Stimulated activated CD8-positive, alpha-beta memory T cell treated with anti-CD3 and anti-CD28 coated beads, Interleukin-4, amount 100 ng/mL, for 48 hours (primary cell): ENCODE results near the gene LSAMP.

Source experiments
- DNase-seq: peaks from one replicate; pipeline ENCODE4 v3.0.0-alpha.2; 2020

LSAMP gene

DNA sequence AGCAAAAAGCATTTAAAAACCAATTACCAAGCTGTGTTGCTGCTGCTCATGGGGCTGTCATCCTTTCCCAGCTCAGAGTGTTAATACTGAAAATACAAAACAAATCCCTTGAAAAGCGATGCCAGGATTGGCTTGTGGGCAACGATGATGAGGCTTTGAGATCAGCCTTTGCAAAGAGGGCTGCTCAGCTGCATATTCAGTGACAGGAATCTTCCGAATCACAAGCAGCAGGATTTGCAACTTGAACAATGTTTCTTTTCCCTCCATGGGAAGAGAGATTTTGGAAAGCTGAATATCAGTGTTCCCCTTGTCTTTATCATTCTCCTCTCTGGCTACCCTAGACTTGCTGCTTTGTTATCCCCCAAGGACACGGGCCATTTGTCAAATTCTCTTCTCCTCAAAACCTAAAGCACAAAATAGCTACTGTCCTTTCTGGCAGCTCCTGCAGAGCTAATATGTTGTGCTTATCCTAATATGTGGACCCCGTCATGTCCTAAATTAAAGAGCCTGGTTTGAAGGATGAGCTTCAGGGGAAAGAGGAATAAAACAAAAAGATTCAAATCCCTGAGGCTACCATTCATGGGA, 446.2 kb downstream of the LSAMP start:
- DNase-seq: no peak

DNA sequence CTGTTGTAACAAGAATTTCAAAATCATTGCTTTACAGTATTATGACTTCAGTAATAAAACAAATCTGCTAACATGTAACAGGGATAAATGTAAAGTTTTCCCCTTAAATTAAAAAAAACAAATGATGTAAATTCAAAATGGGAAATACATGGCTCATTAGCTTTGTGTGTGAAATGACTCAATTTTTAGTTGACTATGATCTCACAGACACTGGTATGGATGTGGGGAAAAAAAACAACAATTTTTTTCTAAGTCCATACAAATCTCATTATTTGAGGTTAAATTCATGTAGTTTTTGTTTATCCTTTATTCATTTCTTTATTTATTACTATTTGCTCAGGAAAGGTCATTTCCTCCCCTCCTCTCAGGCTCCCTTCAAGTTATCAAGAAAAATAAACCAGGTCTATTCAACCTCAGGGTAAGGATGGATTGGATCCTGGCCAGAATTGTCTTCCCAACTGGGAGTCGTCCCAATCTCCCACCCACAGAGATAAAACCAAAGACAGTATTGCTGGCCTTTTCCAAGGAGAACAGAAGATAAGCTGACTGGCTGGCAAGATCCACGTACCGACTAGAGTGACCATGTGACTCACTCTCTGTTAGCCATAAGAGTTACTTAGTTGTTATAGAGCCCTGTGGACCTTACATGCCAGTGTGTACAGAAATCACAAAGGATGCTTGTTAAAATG, 448.7 kb downstream of the LSAMP start:
- DNase-seq: no peak

DNA sequence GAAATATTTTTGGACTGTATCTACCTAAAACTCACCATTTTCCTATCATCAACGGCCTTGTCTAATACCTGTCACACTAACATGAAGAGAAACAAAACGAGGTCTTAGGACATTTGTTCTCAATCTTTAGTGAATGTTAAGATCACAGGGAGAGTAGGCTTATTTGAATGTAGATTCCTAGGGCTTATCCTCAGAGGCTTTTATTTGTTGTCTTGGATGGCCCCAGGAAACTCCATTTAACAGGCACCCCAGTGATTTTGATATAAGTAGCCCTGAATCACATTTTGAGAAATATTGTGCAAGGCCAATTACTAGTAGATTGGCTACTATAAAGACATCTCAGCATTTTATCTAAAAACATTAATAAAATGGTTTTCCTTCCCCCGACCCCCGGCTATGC, 454.6 kb downstream of the LSAMP start:
- no peak for DNase-seq

DNA sequence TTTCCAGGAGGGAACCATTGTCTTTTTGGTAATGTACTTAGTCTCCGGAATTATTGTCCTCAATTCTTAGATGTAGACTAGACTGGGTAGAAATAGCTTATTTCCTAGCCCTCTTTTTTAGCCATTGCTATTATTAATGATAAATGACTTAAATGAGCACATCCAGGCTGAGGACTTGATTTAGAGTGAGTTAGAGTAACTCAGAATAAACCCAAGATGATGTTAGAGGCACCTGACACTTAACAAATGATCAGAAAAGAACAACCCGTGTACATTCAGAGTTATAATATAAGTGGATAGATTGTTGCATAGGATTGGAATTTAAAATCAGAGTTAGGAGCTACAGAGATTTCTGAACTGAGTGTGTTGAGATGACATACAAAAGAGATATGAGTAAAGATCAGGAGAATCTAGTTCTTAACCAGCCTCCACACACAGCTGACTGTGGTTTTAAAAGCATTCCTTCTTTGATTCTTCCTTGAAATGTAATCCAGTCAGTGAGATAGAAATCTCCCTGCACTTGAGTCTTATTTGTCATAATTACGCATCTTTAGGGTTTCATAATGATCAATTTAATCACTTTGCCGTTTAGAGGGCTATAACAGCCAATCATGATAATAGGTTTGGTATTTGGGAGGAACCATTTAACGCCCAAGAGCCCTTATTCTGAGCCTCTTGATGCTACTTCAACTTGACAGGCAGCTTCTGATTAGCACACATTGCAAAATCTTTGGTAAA, 455.4 kb downstream of the LSAMP start:
- DNase-seq: no peak

DNA sequence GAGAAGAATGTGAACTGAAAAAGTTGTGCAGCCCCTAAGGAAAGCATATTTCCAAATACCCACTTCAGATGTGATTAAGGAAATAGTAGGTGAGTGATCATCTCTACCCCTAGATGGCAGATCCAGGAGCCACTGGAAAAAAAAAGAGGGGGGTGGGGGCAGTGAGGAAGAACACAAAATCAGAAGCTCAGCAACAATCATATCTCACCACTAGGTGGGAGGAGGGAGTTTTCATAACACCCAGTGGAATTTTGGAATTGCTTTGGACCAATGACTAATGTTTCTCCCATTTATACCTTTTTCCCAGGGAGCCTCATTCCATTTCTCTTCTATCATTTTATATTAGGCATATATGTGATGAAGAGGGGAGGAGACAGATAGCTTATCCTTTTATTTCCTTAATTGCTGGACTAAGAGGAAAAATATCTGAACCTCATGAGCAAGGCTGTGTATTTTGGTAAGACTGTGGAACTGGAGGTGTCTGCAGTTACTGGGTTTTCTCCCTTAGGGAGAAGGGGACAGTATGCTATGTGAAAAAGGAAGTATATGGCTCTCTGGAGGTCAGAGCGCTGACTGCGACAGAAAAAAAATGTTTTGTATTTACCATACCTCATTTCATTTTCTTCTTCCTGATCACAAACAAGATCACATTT, 458.6 kb downstream of the LSAMP start:
- no peak for DNase-seq

DNA sequence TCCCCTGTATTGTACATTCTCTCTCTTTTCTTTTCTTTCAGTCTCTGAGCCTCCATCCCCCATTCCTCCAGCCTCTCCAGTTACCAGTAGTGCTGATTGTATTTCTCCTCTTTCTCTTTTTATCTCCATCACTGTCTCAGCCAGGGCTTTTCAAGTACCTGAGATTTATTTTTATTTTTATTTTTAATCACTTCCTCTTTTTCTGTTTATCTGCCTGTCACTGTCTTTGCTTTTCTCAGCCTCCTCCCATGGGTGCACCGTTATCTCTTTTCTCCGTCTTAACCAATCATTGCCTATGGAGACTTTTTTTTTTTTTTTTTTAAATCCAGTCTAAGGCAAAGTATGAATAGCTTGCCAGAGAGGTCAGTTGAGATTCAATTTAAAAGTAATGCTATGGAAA, 462.7 kb downstream of the LSAMP start:
- no peak for DNase-seq

DNA sequence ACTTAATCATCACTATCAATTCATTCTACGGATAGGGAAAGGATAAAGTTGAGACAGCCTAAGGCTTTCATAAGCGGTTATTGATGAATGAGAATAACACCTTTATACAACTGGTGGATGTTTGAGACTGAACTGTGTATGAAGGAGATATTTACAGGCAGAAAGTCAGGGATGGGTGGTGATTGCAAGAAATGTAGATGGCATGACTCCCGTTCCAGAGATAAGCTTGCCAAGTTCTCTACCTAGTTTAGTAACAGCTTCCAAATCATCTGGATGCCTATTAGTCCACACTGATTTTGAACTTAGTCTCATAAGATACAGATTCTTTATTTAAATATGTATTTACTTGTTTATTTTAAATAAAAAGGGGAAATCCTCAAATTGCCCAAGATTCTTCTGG, 463.2 kb downstream of the LSAMP start:
- no peak for DNase-seq

DNA sequence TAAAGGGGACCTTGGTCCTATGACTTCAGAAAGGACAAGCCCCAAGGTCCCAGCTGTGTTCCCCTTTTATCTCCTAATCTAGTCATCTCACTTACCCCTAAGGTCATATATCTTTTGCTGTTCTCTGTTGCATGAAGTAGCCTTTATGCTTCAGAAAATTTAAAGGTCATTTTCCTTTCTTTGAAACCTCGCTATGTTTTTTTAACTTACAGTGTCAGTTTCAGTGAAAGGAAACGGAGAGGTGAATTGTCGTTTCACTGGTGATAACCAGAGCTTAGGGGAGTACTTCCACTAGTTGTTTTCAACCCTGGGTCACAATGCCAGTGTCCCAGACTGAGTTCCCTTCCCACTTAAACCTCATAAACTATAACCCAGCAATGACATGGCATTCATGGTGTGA, 464.6 kb downstream of the LSAMP start:
- DNase-seq: no peak

DNA sequence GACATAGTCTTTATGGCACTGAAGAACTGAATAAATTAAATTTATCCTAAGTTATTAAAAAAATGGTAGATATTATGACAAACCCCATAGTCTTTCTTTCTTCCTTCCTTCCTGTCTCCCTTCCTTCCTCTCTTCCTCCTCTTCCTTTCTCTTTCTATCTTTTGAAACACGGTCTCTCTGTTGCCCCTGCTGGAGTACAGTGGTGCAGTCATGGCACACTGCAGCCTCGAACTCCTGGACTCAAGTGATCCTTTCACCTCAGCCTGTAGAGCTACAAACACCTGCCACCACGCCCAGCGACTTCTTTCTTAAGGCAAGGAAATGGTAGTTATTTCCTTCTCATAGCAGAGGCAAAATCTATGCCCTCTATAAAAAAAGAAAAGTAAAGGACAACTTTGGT, 467.4 kb downstream of the LSAMP start:
- no peak for DNase-seq

DNA sequence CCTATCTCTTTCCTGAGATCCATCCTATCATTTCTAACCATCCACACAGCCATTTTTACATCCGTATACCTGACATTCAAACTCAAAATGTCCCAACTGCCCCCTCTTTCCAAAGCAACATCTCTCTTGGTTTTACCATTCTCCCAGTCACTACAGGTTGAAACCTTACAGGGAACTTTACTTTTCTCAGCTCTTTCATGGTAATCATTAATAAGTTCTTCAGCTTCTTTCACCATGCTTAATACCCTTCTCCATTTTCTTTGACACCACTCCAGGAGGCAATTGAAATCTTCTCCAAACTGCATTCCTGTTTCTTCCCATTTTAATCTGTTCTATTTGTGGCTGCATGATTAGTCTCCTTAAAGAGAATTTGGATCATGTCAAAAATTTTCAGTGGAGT, 469.5 kb downstream of the LSAMP start:
- no peak for DNase-seq

DNA sequence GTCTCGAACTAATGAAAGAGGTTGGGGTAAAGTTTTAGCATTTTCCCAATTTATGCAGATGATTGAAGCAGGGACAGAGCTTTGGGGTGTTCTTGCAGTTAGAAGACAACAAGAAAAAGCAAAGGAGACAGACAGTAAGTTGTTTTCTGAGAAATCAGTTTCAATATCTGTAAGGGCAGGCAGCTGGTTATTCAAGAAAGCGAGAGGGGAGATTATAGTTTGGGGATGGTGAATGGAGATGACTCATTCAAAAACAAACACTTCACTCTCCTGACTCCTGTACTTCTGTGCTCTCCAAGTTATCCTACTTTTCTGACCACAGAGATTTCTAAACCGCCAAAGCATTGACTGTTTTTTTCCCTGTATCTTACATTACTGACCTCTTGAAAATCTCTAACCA, 469.9 kb downstream of the LSAMP start:
- DNase-seq: no peak

DNA sequence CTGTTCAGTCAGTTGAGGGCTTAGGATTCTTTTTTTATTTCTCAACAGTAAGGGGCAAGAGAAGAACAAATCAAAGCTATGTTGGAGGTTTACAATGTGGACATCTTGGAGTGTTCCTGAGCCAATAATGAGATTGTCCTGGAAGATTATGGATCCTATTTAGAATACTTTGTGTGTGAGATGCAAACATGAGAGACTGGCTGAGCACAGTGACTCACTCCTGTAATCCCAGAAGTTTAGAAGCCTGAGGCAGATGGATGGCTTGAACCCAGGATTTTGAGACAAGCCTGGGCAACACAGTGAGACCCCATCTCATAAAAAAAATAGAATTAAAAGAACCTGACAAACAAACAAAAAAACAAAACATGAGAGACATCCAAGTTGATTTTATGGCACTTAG, 470.3 kb downstream of the LSAMP start:
- no peak for DNase-seq

DNA sequence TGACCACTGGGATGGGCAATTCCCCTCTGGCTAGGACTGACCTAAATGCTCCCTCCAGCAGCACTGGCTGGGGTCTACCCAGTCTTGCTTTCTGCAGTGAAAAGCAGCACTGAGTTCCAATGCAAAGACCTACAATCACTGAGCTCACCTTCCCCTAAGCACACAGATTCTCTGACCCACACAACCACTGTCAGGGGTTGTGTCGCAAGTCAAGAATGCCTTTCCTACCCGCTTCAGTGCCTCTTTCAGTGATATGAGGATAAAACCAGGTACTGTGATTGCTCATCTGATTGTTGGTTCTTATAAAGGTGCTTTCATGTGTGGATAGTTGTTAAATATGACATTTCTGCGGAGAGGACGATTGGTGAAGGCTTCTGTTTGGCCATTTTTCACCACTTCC, 476.4 kb downstream of the LSAMP start:
- no peak for DNase-seq

DNA sequence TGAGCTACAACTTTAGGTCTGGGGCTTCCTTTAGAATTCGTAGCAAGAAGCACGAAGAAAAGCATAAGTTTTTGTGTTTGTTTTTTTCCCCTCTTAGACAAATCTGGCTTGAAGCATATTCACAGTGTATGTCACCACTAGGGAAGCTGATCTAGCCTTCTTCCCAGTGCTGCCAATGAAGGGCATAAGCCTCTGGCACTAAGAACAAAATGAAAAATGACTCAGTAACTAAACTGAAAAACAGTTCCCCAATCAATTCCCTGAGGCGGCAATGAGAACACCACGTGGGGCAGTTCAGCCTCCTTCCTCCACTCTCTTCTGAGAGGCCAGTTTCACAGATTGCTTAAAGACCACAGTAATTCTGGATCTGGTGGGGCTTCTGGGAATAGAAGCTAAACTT, 483.9 kb downstream of the LSAMP start:
- DNase-seq: no peak

DNA sequence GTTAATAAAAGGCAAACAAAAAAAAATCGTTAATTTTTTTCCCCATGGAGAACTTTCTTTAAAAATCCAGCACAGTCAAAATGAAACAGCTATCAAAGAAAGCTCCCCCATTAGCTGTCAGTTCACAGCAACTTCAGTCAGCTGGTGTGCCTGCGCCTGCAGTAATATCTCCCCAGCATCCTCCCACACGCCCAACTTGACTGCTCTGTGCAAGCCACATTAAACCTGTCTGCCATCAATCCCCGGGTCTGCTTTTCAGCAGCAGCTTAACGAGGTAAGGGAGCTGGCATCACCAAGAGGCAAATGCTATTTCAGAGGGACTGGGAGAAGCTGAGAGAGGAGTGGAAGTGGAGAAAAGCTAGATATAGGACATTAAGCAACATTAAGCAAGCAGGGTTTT, 484.5 kb downstream of the LSAMP start:
- DNase-seq: no peak

DNA sequence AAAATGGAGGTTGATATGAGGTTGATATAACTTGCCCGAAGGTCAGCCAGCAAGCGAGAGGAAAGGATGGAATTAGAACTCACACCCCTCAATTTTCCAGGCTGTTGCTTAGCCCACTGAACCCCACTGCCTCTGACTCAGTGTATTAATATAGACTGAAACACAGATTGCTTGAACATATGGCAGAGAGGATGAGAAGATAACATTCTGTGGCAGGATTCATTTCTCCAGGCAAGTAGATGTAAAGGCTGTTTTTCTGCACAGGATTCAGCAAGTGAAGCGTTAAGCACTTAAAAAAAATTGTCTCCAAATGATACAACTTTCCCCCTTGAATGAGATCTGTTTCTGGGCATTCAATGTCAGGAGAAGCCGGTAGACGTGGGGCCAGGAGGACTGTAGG, 486.8 kb downstream of the LSAMP start:
- DNase-seq: no peak

DNA sequence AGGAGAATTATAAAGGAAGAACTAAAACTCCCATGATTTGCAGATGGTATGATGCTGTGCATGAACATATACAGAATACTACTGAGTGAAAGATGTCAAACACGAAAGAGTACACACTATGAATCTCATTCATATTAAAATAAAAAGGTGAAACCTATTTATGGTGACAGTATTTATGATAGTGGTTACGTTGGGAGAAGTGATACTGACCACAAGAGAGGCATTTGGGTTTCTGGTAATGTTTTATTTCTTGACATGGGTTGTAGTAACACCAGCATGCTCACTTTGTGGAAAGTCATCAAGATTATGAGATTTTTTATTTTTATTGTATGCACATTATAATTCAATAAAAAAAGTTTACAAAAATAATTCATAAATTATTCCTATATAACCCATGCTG, 498.0 kb downstream of the LSAMP start:
- no peak for DNase-seq

DNA sequence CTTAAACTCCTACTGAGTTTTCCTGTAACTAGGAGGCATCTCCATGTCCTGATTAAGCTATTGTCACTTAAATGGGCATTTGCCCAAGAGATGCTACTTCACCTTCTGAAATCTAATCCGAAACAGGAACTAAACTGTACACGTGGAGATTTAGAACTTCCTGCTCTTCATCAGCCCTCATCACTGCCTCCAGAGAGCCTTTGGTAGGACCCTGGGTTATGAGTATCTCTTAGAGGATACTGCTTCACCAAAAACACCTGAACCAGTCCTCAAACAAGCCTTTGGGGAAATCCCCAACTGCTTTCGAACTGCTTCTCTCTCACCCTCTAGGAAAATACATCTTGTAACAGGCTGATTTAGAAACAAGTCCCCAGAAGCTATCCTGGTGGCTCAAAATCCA, 501.7 kb downstream of the LSAMP start:
- no peak for DNase-seq

DNA sequence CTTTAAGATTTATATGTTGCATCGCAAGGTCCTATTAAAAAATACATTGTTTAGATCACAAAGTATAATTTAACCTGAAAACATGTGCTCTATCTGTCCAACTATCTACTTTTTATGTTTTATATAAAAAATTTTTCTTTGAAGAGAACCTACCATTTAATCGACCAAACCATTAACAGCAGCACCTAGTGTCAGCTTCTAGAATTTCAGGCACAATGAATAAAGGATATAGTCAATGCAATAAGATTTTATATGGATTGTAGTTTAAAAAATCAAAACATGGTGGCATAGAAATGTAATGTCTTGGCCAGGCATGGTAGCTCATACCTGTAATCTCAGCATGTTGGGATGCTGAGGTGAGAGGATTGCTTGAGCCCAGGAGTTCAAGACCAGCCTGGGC, 508.2 kb downstream of the LSAMP start:
- no peak for DNase-seq

DNA sequence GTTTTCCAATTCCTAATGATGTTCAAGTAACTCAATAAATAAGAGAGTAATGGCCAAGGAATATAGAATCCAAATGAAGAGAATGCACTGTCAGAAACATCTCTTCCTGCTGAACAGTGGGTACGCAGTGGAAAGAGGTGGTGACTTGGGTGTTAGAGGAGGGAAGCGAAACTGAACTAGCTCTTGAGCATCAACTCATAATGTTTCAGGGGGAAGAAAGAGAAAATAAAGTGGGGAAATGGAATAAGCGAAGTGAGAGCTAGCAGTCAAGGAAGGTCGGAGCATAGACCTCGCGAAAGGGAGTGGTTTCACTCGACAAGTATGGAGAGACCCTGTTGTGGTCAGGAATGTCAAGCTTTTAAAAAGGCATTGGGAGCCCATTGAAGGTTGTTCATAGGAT, 512.5 kb downstream of the LSAMP start:
- DNase-seq: no peak

DNA sequence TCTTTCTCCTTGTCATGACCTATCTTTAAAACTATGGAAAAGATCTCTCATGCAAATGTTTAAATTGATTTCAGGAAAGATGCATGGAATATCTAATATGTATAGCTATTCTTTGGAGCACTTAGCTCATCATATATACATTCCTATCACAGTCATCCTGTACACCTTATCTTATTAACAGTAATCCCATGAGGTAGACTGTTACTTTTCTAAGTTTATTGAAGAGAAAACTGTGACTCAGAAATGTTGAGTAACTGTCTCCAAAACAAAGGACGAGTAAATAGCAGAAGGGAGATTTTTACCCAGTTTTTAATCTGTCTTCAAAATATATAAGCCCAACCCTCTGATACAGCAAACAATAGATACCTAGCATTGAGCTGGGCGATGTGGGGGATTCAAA, 513.7 kb downstream of the LSAMP start:
- DNase-seq: no peak

DNA sequence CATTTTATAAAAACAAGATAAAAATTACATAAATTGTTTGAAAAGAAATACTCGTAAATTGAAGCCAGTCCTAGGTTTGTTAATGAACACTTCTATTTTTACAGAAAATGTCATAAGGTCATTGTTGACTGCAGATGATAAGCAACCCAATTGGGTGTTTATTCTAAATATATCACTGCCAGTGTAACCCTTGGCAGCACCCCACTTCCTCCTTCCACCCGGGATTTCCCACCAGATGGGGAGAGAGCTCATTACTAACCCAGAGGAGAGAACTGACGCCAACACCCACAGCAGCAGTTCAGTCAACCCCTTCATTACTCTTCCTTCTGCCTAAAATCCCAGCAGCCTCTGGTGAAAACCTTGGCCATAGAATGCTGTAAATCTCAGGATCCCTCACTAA, 514.4 kb downstream of the LSAMP start:
- DNase-seq: no peak

DNA sequence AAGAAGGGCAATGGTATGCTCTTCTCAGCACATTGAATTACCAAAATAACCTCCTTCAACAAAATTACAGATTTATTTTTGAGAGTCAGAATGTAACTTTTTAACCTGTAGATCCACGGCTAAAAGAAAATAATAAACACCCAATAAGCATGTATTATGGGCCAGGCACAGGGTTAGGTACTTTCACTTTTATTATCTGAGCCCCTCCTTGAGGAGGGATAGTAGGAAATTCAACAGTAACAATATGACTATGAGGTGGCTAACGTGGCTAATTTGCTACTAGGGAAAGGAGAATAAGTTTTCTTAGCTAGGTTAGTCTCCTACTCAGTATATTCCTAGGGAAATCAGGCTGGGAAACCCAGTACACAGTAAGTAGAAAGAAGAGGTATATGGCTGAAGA, 515.1 kb downstream of the LSAMP start:
- DNase-seq: no peak

DNA sequence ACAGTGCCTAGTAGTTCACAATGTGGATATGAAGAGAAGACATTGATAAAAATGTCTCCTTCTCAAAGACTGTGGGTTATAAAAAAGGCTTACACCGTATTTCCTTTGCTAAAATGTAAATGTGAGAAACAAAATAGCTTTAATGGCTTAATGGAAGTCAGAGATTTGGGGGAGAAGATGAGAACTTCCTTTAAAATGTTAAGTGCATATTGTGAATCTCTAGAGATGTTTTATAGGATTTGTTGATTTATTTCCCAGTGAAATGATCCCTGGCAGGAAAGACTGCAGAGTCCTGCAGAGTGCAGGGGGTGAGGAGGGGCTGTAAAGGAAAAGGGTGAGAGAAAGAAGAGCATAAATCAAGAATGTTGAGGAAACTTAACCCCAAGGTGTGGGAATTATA, 516.9 kb downstream of the LSAMP start:
- DNase-seq: no peak
